Renal pelvis (tissue), 12 donors: ENCODE measurements around the gene SLC39A13. TPM values are rescaled to one million over a fixed set of nuclear protein-coding genes. Genes with fewer than 3 reads are reported as not detected.

Experiments used
- DNase-seq: peaks from one replicate; pipeline ENCODE4 v3.0.0-alpha.2; 2013
- long read RNA-seq, 16 experiments: transcript quantifications; one replicate each; lab custom pipeline, GENCODE V29; 2026
- polyA plus RNA-seq, 3 donors: library from polyadenylated mRNA; unstranded; fragments of 120-200 nt; gene quantifications; one replicate each; pipeline ENCODE4 v1.2.1, GENCODE V29; 2013; ENCODE audit not compliant: insufficient read length in 3 of 3

Gene SLC39A13
- 10 to 100 TPM; 58.4 to 71.9 (median 64.3) TPM for polyA plus RNA-seq
- long read RNA-seq, donor 1, partial matches to known transcripts = 0 of 12 reads
- long read RNA-seq, donor 1, other reads (novel, unspliced or antisense) = 11 of 12 reads
- long read RNA-seq, donor 2, partial matches to known transcripts = 9 of 36 reads
- long read RNA-seq, donor 2, other reads (novel, unspliced or antisense) = 25 of 36 reads
- long read RNA-seq, donor 3, partial matches to known transcripts = 0 of 24 reads
- long read RNA-seq, donor 3, other reads (novel, unspliced or antisense) = 22 of 24 reads
- long read RNA-seq, donor 4, partial matches to known transcripts = 5 of 23 reads
- long read RNA-seq, donor 4, other reads (novel, unspliced or antisense) = 15 of 23 reads
- long read RNA-seq, donor 5, partial matches to known transcripts = 0 of 8 reads
- long read RNA-seq, donor 5, other reads (novel, unspliced or antisense) = 7 of 8 reads
- long read RNA-seq, donor 6, partial matches to known transcripts = 132 of 210 reads
- long read RNA-seq, donor 6, other reads (novel, unspliced or antisense) = 76 of 210 reads
- long read RNA-seq, donor 7, partial matches to known transcripts = 44 of 69 reads
- long read RNA-seq, donor 7, other reads (novel, unspliced or antisense) = 23 of 69 reads
- long read RNA-seq, donor 8, partial matches to known transcripts = 0 of 12 reads
- long read RNA-seq, donor 8, other reads (novel, unspliced or antisense) = 12 of 12 reads
- long read RNA-seq, donor 9, partial matches to known transcripts = 27 of 43 reads
- long read RNA-seq, donor 9, other reads (novel, unspliced or antisense) = 13 of 43 reads
- long read RNA-seq, donor 10, partial matches to known transcripts = 0 of 9 reads
- long read RNA-seq, donor 10, other reads (novel, unspliced or antisense) = 7 of 9 reads
- long read RNA-seq, donor 11, partial matches to known transcripts = 0 of 17 reads
- long read RNA-seq, donor 11, other reads (novel, unspliced or antisense) = 15 of 17 reads
- long read RNA-seq, donor 12, partial matches to known transcripts = 0 of 27 reads
- long read RNA-seq, donor 12, other reads (novel, unspliced or antisense) = 24 of 27 reads
- long read RNA-seq, donor 13, partial matches to known transcripts = 0 of 10 reads
- long read RNA-seq, donor 13, other reads (novel, unspliced or antisense) = 9 of 10 reads
- long read RNA-seq, donor 14 = 0 reads
- long read RNA-seq, donor 15, partial matches to known transcripts = 0 of 33 reads
- long read RNA-seq, donor 15, other reads (novel, unspliced or antisense) = 31 of 33 reads
- long read RNA-seq, donor 16, partial matches to known transcripts = 12 of 14 reads
- long read RNA-seq, donor 16, other reads (novel, unspliced or antisense) = 0 of 14 reads

DNA sequence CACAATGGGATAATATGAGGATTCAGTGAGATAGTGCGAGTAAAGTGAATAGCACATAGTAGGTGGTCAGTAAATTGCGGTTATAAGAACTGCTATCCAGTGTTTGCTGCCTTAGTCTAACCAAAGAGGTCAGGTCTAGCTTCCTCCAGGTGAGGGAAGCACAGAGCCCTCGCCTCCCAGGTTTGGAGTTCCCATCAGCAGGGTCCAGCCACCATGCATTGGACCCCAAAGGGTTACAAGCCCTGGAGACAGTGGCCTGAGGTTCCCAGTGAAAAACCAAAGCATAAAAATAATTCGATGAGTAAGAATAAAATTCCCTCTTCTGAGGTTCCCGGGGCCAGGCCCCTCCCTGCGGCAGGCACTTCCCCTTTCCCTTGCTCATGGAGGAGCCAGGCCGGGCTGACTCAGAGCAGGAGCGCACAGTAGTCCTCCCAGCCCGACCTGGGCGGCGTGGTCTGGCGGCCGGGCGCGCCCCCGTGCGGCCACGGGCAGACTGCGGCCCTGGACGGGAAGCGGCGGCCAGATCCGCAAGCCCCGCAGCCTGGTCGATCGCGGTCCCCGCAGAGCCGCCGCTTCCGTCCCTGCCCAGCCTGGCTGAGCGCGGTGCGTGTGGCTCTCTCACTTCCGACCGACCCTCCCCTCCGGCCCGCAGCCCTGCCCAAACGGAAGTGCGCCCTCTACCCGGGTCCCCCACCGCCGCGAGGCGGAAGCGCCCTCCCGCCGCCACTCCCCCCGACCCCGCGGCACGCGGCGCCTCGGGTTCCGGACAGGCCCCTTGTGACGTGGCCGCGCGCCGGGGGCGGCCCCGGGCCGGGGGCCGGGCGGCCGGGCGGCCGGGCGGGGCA lies at the start of gene SLC39A13:
TSS of gene SLC39A13 (plus strand) at position 845 of the 845 bp plus-strand sequence. CDS start 1,505 bp downstream, outside the sequence.
- peak; percentile 94 for DNase-seq

DNA sequence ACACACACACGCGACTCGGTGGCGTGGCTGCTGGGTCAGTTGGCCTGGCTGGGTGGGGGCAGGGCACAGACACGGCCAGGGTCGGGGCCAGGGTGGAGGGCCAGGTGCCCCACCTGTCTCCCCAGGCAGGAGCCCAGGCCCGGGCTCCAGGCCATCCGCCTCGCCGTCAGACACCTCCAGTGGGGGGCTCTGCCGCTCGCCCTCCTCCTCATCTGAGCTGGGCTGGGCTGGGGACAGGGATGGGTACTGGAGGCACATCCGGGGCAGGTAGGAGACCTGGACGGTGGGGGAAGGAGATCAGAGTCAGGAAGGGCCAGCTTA lies 49.7 kb upstream of the SLC39A13 start:
- DNase-seq = no peak

DNA sequence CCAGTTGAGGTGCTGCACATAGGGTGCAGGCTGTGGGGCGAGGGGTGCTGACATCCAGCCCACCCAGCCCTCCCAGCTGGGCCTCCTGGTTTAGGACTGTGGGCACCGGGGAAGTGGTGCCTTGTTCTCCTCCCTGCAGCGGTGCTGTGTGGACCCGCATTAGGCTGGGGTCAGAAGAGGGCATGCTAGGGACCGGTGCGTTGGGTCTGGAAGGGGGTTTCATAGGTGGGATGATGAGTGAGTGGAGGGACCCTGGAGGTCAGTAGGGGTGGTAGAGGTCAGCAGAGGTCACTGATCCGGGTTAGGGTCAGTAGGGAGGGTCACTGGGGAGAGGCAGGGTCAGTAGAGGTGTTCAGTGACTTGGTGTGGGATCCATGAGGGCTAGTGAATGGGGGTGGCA lies 49.2 kb upstream of the SLC39A13 start:
- DNase-seq = no peak

DNA sequence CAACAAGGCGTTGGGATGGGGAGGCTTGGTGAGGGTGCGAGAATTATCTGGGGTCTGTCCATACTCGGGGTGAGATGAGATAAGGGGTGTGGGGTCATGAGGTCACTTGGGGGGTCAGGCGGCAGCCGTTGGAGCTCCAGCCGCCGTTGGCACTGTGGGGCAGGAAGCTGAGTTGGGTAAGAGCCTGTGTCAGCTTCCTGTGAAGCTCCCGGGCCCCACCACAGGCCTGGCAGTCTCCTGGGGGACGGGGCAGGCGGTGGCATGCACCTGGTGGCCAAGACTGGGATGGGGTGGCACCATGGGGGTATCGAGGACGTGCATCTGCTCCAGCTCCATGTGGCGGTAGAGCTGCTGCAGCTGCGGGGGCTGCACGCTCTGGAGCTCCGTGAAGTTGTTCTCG lies 48.8 kb upstream of the SLC39A13 start:
- DNase-seq = no peak

DNA sequence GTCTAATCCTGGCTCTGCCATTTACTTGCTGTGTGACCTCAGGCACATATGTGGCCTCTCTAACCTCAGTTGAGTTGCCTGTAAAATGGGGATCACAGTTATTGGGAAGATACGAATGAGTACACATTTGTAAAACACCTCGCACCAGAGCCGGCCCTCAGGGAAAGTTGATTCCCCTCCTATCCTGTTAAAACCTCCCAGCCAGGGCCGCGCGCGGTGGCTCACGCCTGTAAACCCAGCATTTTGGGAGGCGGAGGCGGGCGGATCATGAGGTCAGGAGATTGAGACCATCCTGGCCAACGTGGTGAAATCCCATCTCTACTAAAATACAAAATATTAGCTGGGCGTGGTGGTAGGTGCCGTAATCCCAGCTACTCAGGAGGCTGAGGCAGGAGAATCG lies 48.0 kb upstream of the SLC39A13 start:
- DNase-seq = no peak

DNA sequence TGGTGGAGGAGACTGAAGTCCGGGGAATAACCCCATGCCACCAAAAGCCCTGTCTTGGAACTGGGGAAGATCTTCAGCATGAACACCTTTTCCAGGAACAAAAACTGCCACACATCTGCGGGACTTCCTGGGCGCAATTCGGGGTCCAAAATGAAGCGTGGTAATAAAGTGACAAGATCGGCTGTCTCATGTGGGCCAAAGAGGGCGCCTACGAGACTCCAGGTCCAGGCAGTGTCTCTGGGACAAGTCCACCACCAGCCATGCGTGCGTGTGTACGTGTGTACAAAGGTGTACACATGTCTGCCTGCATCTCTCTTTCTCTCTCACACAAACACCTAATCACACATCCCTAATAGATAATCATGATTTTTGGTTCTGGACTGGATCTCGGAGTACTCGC lies 47.0 kb upstream of the SLC39A13 start:
- no peak for DNase-seq

DNA sequence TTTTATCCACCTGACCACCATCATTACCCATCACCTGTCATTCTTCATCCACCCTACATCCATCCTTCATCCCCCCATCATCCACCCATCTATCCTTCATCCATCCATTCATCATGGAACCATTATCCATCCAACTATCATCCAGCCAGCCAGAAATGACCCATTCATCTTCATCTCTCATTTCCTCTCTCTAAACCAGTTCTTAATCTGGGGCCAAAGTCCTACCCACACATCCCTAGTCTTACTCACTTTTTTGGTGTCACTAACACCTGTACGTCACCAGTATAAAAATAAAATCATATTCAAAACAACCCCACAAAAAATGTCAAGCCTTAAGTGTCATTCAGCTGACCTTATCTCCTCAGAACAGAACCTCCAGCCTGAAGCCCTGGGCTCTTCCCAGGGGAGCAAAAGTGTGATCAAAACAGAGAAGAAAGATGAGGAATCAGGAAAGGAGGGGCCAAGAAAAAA lies 42.3 kb upstream of the SLC39A13 start:
- no peak for DNase-seq

DNA sequence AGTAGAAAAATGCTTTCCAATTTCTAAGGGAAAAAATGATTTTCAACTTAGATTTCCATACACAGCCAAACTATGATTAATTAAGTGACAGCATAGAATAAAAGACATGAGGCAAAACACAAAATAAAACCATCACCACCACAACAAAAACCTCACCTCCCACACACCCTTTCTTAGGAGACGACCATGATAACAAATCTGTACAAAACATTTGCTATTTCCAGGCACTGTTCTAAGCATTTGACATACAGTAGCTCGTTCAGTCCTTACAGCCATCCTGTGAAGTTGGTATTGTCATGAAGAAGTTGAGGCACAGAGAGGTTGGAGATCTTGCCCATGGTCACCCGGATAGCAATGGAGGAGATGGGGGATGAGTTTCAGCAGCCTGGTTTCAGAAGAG lies 38.7 kb upstream of the SLC39A13 start:
- DNase-seq = no peak

DNA sequence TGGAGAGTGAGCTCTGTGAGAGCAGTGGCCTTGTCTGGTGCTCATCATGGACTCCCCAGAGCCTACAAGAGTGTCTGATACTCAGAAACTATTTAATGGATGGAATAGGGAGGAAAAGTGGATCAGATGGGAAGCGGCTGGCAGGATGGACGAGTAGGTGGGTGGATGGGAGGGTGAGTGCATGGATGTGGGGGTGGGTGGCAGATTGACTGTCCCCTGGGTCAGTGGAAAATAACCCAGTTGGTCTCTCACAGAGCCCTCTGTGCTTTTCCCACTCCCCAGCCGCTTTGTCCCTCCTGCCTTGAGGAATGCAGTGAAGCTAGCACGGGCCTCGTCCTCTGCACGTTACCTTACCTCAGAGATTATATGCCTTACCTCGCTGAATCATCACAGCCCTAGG lies 36.0 kb upstream of the SLC39A13 start:
- DNase-seq = no peak

DNA sequence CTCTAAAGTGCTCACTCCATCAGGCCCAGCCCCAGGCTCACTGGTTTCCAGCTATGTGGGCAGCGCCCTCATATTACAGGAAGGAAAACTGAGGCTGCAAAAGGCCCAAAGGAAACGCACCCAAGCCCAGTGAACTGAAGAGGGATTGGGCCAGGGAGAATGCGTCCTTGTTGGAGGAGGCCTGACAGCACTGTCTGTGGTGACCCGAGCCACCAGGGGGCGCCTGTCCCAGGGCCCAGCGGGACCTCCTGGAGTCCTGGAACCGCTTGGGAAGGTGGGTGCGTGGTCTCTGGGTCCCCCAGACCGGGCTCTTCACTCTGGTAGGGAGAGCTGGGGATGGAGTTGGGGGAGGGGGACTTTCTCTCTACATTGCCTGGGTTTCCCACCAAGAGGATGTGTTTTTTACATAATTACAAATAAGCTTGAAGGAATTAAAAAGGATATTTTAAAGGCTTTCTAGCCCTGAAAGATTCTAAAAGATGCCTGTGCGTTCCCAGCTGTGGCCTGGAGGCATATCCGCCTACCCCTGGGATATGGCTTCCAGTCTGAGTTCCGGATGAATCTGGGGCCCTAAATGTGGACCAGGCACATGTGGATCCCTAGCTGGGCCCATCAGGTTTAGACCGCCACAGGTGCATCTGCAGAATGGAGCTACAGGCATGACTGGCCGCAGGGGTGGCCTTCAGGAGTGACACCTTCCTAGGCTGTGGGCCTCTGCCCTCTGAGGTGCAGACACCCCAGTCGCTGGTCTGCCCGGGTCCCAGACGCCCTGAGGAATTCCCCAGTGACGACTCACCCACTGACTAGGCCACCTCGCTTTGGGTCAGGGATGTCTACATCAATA lies 34.3 kb upstream of the SLC39A13 start:
- peak; percentile 55 for DNase-seq

DNA sequence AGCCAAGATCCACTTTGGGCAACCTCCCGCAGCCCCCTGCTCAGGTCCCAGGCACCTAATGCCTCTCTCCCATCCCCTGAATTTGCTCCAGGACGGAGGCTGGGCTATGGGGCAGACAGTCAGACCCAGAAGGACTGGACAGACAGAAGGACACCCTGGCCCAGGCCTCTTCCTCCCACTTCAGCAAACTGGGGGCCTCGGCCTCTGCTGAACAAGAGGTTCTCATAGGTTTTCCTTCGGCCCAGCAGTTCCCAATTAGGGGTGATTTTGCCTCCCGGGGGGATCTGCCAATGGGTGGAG lies 33.7 kb upstream of the SLC39A13 start:
- no peak for DNase-seq

DNA sequence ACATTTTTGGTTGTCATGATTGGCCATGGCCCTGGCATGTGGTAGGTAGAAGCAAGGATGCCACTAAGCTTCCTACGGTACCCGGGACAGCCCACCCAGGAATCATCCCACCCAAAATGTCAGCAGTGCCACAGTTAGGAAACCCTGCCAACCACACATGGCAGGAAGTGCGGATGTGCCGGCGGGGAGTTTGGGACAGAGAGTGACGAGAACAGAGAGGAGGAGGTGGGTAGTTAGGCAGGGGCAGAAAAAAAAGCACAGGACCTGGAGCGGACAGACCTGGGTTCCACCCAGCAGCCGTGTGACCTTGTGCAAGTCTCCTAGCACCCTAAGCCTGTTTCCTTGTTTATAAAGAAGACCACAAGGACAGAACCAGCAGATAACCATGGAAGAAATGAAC lies 33.4 kb upstream of the SLC39A13 start:
- DNase-seq = no peak

DNA sequence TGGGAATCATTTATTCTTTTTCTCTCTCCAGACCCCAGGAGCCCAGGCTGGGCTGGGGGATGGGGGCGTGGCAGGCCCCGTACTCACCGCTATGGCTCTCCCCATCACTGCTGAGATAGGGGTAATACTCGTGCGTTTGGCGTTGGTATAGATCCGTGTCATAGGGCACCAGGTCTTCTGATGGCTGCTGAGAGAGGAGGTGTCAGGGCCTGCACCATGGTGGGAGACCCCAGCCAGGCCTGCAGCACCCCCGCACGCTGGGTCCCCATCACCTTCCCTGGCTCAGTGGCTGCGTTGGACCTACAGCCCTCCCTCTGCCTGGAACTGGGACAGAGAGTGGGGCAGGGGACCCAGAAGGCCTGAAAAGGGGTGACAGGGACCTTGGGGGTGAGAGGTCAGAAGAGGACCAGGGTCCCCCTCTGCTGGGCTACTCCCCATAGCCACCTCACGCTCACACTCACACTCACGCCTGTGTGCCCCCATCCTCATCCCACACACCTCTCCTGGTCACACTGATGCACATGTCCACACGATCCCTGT lies 32.8 kb upstream of the SLC39A13 start:
- DNase-seq = no peak

DNA sequence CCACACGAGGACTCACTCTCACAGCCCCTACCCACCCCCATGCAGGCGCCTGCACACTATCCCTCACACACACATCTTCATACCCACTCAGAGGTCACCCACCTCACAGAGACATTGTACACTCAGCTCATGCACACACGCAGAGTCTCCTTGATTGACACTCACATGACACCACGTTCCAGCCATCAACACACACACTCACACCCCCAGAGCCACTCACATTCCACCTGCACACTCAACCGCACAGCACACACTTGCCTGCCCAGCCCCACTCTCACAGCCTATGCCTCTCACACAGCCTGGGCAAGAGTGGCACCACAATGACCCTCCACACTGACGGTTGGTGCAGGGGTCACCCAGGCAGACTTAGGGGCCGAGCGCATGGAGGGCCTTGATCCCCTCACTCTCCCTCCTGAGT lies 32.3 kb upstream of the SLC39A13 start:
- peak; percentile 62 for DNase-seq

DNA sequence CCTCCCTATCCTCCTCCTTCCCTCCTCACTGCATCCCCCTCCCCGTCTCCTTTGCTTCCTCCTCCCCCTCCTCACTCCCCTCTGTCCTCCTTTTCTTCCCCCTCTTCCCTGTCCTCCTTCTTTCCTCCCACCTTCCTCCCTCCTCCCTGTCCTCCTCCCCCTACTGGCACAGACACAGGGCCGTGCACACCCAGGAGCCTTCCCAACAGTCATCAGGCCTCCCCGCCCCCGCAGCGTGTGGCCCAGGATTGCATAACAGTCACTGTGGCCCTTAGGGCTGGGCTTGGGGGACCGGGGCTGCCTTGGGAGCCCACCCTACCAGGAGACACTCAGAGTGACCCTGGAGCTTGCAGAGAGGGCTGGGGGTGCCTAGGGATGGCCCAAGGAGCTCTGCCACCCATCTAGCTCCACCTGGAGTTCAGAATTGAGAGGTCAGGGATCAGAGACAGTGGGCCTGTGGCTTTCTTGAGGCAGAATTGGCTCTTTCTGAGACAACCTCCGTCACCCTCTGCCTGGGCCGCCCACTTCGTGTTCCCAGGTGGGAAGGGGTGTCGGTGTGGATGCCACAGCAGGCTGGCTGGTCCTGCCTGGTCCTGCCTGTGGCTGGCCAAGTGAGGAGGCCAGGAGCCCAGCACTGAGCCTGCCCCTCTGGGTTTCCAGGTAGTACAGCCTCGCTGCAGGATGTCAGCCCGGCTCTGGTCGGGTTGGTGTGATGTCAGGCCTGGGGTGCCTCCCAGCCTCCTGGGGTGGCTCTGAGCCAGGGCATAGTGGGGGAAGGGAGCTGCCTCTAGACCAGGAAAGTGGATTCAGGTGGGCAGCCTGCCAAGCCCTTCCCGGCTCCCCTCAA lies 31.6 kb upstream of the SLC39A13 start:
- no peak for DNase-seq

DNA sequence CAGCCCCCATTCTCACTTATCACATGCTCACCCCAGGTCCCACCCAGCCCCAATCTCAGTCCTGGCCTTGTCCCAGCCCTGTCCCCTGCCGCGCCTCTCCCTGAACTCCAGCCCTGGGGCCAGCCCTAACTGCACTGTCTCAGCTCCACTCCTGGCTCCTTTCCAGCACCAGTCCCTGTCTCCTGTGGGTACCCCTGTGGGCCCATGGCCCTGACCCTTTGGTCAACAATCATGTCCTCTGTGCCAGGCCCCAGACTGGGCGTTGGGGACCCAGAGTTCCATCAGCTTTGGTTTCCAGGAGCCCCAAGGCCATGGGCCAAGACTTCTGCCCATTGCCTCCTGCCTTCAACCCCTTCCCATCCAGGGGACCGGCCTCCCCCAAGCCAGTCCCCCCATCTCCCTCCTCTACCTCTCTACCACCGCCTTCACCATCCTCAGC lies 30.8 kb upstream of the SLC39A13 start:
- no peak for DNase-seq

DNA sequence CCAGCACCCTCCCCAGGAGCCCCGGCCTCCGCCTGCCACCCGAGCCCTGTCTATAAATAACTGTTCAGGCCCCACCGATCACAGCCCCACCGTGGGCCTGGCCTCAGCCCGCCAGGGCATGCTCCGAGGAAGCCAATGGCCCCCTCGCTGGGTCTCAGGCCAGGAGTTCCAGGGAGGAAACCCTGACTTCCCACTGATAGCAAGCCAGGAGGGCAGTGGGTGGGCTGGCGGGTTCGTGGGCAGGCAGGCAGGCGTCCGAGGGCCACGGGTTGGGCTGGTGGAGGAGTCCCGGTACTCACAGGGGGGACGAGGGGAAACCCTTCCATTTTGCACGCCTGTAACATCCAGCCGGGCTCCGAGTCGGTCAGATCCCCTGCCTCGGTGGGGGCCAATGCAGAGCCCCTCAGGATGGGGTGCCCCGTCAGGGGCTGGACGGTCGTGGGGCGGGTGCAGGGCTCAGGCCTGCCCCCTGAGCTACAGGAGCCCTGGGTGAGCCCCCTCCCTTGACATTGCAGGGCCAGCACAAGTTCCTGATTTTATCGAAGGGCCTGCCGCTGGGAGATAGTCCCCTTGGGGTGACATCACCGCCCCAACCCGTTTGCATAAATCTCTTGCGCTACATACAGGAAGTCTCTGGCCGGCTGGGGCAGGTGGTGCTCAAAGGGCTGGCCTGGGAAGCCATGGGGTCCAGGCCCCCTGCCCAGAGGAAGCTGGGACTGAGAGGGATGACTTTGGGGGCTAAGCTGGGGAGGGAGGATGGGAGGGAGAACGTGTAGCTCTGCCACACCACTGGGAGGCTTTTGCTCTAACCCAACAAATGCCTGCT lies 30.2 kb upstream of the SLC39A13 start, which contains the start of gene SPI1:
TSS of gene SPI1 (minus strand) at position 538 of the 826 bp plus-strand sequence. CDS start at position 344, 194 bp downstream.
- DNase-seq = no peak

DNA sequence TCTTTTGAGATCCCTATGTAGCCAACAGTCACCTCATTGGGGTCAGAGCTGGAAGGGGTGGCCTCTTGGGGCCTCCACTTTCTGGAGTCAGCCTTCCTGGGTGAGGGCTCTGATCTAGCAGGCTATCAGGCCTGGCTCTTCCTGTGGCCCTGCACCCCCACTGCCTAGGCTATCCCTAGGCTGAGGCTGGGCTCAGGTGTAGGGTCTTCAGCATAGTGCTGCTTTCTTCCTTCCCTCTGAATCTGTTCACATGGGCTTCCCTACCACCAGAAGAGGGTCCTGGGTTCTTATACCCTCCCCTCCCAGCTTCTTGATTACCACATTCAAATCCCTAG lies 29.6 kb upstream of the SLC39A13 start:
- DNase-seq = no peak
